Raji (cell line): ENCODE results near the gene AMMECR1.

Experiments used
- POLR2A ChIP-seq: IDR thresholded peaks from 2 replicates; pipeline ENCODE4 v1.6.1; 2011; ENCODE audit warnings: low read depth, low read length, control low read depth; ENCODE audit not compliant: insufficient read depth

AMMECR1 gene

GRCh38 chrX:110167952-110168451 is 149.9 kb downstream of the AMMECR1 start:
- no peak for TF ChIP-seq POLR2A

GRCh38 chrX:110163488-110163887 is 154.4 kb downstream of the AMMECR1 start:
- TF ChIP-seq POLR2A, result no peak

GRCh38 chrX:110162867-110163266 is 155.0 kb downstream of the AMMECR1 start:
- TF ChIP-seq POLR2A, result no peak

- no peak for TF ChIP-seq POLR2A
These were observed 155.8 kb downstream of the AMMECR1 start for GRCh38 chrX:110162131-110162530.

GRCh38 chrX:110161361-110161686 is 156.6 kb downstream of the AMMECR1 start:
- TF ChIP-seq POLR2A, result no peak

- no peak for TF ChIP-seq POLR2A
These were observed 158.0 kb downstream of the AMMECR1 start for GRCh38 chrX:110159865-110160264.

- TF ChIP-seq POLR2A, result no peak
These were observed 158.7 kb downstream of the AMMECR1 start for GRCh38 chrX:110159235-110159634.

- no peak for TF ChIP-seq POLR2A
These were observed 160.4 kb downstream of the AMMECR1 start for GRCh38 chrX:110157444-110157843.

- TF ChIP-seq POLR2A, result no peak
These were observed 161.6 kb downstream of the AMMECR1 start for GRCh38 chrX:110156167-110156754.

- TF ChIP-seq POLR2A, result no peak
These were observed 162.1 kb downstream of the AMMECR1 start for GRCh38 chrX:110155759-110156158.

GRCh38 chrX:110153896-110154295 is 164.0 kb downstream of the AMMECR1 start:
- no peak for TF ChIP-seq POLR2A

- TF ChIP-seq POLR2A, result no peak
These were observed 164.6 kb downstream of the AMMECR1 start for GRCh38 chrX:110153244-110153643.

GRCh38 chrX:110146521-110146920 is 171.4 kb downstream of the AMMECR1 start:
- no peak for TF ChIP-seq POLR2A

- no peak for TF ChIP-seq POLR2A
These were observed 172.0 kb downstream of the AMMECR1 start for GRCh38 chrX:110145854-110146253.

- TF ChIP-seq POLR2A, result no peak
These were observed 172.6 kb downstream of the AMMECR1 start for GRCh38 chrX:110145311-110145710.
